DMS153 treated with DMSO at 0.1 percent for 48 hours (cell line): ENCODE measurements around the gene THSD7A.
A peak's percentile ranks its signal among the peaks of the same experiment; 100 is the strongest.

Experiments
- DNase-seq: peaks from one replicate; lab custom pipeline; 2025; ENCODE audit not compliant: unreplicated experiment; lab: John Stamatoyannopoulos, UW

The THSD7A gene

DNA sequence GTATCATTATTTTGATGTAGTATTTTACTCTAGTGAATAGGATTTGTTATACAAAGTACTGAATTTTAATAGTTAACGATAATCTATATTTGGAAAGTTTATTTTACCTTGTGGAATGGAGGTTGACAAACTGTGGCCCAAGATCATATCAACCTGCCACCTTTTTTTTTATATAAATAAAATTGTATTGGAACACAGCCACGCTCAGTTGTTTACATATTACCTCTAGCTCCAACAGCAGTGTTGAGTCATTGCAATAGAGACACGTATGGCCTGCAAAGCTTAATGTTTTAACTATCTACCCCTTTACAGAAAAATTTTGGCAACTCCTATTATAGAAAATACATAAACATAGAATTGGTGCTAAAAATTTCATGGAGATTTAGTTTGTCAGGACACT, 239.3 kb downstream of the THSD7A start:
- DNase-seq, result no peak

- DNase-seq, result no peak
Measured at GRCh38 chr7:11591943-11592342, 240.1 kb downstream of the THSD7A start.

DNA sequence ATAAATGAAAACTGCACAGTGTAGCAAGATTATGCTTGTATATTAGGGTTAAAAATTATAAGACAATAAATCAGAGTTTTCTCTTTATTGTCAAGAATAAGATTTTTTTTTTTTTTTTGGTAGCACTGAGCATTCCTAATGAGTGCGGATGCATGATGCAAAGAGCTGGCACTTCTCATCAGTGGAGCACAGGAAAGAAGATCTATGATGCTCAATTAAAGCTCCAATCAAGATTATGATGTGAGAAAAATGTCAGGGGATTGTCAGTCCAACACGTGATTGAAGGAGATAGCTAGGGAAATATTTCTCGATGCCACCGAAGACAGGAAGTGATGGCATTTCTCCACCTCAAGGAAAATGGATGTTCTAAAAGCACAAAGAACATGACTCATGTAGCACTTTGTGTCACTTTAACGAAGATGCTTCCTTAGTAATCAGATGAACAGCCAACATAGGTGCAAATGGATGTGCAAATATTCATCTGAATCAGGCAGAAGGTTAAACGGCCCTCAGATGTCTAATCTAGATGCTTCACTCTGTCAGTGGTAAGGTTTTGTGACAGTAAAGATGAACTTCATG, 240.9 kb downstream of the THSD7A start:
- DNase-seq, result no peak

DNA sequence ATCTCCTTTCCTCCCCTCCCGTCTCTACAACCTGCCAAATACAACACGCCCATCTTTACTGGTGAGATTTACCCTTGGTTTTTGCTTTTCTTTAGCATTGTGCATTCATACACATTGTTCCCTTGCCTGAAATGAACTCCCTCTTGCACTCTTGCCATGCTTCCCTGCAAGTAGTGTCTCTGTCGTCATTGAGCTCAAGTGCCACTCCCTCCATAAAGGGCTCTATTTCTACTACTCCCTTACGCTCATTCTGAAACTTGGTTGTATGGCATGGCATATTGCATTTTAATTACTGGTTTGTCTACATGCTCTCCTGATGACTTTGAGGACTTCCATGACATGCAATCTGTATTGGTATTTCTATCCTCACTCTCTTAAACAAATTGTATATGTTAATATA, 242.7 kb downstream of the THSD7A start:
- no peak for DNase-seq

DNA sequence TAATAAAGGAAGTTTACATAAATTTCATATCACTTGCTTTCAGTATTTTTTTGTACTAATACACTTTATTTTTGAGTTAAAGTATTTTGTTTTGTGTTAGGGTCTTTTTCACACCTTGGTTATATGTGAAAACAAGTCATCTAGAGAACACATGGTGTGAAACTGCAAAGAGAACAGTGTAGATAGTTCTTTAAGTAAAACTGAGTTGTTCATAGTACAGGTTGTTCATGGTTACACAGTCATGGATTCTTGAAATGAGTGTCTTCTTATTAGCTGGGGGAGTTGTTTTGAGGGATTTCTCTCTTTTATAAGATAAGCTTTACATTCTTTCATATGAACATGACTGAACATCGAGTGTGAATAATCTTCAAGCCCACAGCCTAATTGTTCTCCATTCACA, 244.2 kb downstream of the THSD7A start:
- DNase-seq, result no peak

- no peak for DNase-seq
Measured at GRCh38 chr7:11587048-11587447, 244.9 kb downstream of the THSD7A start.

DNA sequence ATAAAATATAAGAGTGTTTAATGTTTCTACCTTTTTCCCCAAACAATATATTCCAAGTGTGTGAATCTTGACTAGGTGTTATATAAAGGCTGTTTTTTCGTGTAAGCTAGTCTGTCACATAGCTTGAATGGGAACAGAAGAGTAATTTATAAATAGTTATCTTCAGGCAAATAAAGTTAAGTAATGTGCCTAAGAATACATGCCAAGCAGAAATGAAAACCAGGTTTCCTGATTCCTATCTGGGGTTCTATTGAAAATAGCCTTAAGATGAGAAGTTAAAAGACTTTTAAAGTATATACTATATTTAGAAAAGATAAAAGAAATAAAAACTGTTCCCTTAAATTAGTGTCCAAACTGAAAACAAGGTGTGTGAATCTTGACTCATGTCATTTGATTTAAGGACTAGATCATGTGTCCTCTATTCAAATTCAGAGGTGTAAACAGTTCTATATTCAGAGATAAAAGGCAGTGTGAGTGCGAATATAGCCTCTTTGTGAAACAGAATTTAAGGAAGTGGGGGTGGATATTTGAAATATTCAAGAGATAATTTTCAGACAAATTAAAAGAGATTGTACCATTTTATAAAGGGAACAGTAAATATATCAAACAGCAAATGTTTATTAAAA, 247.5 kb downstream of the THSD7A start:
- no peak for DNase-seq

DNA sequence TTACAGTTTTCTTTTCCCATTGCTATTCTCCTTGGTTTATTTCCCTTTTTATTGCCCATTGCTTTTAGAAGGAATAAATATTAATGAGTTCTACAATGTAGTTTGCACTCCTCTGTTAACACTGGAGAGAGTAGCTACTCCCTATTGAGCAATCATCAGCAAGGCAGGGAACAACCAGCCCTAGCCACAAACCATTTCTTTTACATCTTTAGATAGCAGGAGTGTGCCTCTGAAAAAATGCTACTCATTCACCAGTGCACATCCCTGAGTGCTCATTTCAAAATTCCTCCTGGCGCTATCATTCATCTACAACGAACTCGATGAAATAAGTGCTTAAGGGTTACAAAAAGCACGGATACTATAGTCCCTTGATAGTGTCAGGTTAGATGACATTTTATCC, 252.9 kb downstream of the THSD7A start:
- no peak for DNase-seq

DNA sequence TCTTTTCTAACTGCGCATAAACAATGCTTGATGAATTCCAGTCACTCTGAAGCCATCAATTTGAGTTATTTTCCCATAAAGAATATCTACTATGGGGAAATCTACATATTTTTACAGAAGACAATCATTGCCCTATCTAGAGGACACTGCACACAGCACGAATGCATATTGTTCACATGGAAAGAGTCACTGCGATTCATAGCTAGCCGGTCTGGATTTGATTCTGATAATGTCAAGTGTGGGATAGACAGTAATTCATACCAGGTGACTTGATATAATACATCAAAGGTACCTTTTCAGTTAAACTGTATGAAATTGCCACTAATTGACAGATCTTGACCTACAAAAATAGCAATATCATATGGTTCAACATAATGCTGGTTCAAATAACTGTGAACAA, 255.7 kb downstream of the THSD7A start:
- DNase-seq, result no peak

DNA sequence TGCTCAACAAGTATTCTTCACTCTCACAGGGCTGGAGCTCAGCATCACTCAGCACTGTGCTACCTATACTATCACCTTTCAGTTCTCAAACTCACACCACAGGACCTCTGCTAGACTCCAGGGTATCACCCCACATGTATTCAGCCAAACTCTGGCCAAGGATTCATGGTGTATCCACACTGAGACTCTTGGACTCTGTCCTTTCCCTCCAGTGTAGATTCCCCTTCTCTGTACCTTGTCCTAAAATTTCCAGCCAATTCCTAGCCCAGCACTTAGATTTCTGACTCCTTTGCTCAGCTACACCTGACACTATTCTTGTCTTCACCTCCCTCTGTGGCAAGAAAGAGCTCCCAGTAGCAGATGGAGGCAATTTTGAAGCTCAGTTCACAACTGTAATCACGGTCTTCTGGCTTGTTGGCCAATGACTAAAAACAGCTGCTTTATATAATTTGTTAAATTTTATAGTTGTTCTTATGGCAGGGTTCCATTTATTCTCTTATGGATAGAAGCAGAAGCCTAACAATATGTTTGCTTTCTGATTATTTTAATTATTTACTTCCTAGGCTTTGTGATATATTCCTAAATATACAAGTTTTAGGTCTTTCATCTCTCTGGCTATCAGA, 258.8 kb downstream of the THSD7A start:
- no peak for DNase-seq

GRCh38 chr7:11570922-11571550, 261.0 kb downstream of the THSD7A start:
- no peak for DNase-seq

- DNase-seq, result no peak
Measured at GRCh38 chr7:11570205-11570604, 261.8 kb downstream of the THSD7A start.

DNA sequence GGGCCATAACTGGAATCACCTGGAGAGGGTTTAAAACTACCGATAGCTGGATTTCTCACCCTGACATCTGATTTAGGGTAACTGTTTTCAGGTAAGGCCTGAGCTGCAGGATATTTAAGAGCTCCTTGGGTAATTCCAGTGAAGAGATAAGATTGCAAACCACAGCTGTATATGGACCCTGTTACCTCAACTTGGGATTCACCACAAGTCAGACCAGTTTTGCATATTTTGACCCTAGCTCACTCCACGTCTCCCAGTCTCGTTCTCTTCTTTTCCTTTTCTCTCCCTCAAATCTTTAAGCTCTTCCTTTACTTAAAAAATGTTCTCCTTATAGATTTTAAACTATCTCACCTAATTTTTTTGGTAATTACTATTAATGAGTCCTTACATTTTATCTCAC, 264.4 kb downstream of the THSD7A start:
- DNase-seq, result no peak

GRCh38 chr7:11557627-11558026, 274.4 kb downstream of the THSD7A start:
- DNase-seq, result no peak

GRCh38 chr7:11552676-11553296, 279.2 kb downstream of the THSD7A start:
- peak; percentile 84 for DNase-seq

DNA sequence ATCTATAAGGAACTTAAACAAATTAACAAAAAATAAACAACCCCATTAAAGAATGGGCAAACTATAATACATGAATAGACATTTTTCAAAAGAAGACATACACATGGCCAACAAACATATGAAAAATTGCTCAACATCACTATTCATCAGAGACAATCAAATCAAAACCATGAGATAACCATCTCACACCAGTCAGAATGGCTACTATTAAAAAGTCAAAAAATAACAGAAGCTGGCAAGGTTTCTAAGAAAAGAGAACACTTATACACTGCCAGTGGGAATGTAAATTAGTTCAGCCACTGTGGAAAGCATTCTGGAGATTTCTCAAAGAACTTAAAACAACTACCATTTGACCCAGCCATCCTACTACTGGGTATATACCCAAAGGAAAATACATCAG, 280.5 kb downstream of the THSD7A start:
- DNase-seq, result no peak

DNA sequence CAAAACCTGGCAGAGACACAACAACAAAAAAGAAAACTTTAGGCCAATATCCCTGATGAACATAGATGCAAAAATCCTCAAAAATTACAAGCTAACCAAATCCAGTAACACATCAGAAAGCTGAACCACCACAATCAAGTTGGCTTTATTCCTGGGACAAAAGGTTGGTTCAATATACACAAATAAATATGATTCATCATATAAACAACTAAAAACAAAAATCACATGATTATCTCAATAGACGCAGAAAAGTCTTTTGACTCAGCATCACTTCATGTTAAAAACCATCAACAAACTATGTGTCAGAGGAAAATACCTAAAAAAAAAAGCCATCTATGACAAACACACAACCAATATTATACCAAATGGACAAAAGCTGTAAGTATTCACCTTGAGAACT, 283.5 kb downstream of the THSD7A start:
- DNase-seq, result no peak

GRCh38 chr7:11541330-11541729, 290.7 kb downstream of the THSD7A start:
- no peak for DNase-seq

- DNase-seq, result no peak
Measured at GRCh38 chr7:11540271-11540761, 291.7 kb downstream of the THSD7A start.

- DNase-seq, result no peak
Measured at GRCh38 chr7:11539853-11540252, 292.1 kb downstream of the THSD7A start.

DNA sequence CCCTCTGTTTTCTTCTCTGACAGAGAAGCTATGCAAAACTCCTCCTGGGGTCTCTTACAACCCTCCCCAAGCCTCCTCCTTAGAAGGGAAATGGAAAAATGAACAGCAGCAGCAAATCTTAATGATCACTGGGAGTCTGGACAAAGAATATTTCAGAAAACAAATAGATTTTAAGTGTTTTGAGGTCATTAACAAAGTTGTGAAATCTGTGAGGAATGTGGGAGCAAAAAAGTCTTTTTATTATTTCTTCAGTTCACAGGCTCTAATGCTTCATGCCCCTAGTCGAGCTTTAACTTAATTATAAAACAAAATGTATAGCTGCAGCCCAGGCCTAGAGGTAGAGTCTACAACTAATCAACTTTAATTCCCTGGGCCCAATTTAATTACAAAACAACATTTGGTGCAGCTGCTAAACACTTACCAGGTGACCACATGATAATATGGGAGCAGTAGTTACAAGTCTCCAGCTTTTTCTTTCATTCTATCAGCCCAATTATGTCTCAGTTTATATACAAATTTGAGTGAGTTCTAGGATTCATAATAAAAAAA, 293.2 kb downstream of the THSD7A start:
- DNase-seq, result no peak
